Lower leg skin (tissue), 4 donors: ENCODE results near the gene AGPAT4. TPM values are rescaled to one million over a fixed set of nuclear protein-coding genes. Genes with fewer than 3 reads are reported as not detected.

Source experiments
- DNase-seq, 2 donors: peaks; one replicate each; pipeline ENCODE4 v3.0.0-alpha.2; 2019; ENCODE audit warnings: low spot score in 2 of 2
- H3K4me3 ChIP-seq: fragments of 200-600 bp; sonication (generic); 2 replicates; pipeline ENCODE4 v1.5.1; 2017; ENCODE audit warnings: mild to moderate bottlenecking, low read depth; ENCODE audit not compliant: poor library complexity, severe bottlenecking
- POLR2A ChIP-seq, 2 donors: fragments of 450-650 bp; IDR thresholded peaks; one replicate each; pipeline ENCODE4 v1.6.1; 2016 to 2017; ENCODE audit warnings: antibody characterized with exemption in 2 of 2, mild to moderate bottlenecking in 1 of 2, moderate library complexity in 1 of 2
- WGBS, 2 donors: methylation state at CpG; one replicate each; pipeline ENCODE4 v1.1.5; 2018; 5-methylcytosine and 5-hydroxymethylcytosine counted together
- intact Hi-C: fragments of 100-400 bp; cut with DNase I; formaldehyde crosslinking; loops from one replicate; pipeline ENCODE4 v1.15.0; 2023; ENCODE audit warnings: low total_unique reads
- total RNA-seq, 4 donors: library from RNA; depleted of rRNA; stranded (reverse); fragments of >200 nt; gene quantifications; one replicate each; pipeline ENCODE4 v1.1.0, GENCODE V29; 2016
- TF ChIP-seq, protein P1 (sequence below), 3 donors: fragments of 450-650 bp; IDR thresholded peaks; one replicate each; pipeline ENCODE4 v1.5.1; 2016; ENCODE audit warnings: antibody characterized with exemption in 3 of 3, mild to moderate bottlenecking in 3 of 3, moderate library complexity in 2 of 3

Gene AGPAT4
- total RNA-seq, 4 donors from 2014 or later = 0.44 to 2.0 (median 1.2) TPM

GRCh38 chr6:161302949-161303348, 29.1 kb upstream of the AGPAT4 start:
- whole genome bisulfite sequencing, 2 donors = 88 to 89% methylated on average over 6 of the region's 6 CpGs
- H3K4me3 ChIP-seq = no peak overlapping the region
- intact Hi-C loops = no loop called here
- TF ChIP-seq, protein P1, sequence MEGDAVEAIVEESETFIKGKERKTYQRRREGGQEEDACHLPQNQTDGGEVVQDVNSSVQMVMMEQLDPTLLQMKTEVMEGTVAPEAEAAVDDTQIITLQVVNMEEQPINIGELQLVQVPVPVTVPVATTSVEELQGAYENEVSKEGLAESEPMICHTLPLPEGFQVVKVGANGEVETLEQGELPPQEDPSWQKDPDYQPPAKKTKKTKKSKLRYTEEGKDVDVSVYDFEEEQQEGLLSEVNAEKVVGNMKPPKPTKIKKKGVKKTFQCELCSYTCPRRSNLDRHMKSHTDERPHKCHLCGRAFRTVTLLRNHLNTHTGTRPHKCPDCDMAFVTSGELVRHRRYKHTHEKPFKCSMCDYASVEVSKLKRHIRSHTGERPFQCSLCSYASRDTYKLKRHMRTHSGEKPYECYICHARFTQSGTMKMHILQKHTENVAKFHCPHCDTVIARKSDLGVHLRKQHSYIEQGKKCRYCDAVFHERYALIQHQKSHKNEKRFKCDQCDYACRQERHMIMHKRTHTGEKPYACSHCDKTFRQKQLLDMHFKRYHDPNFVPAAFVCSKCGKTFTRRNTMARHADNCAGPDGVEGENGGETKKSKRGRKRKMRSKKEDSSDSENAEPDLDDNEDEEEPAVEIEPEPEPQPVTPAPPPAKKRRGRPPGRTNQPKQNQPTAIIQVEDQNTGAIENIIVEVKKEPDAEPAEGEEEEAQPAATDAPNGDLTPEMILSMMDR (IDR thresholded peaks at IDR 0.05) = no peak
- DNase-seq = no peak

GRCh38 chr6:161301338-161301737, 27.5 kb upstream of the AGPAT4 start:
- no peak overlapping the region for H3K4me3 ChIP-seq
- DNase-seq = peak in 1 of 2 donors; percentile 23
- 5 to 19% methylated on average over 2 of the region's 2 CpGs for WGBS, 2 donors
- TF ChIP-seq POLR2A (IDR thresholded peaks at IDR 0.05) = no peak
- TF ChIP-seq, protein P1 (IDR thresholded peaks at IDR 0.05) = no peak
- intact Hi-C loops = no loop called here

DNA sequence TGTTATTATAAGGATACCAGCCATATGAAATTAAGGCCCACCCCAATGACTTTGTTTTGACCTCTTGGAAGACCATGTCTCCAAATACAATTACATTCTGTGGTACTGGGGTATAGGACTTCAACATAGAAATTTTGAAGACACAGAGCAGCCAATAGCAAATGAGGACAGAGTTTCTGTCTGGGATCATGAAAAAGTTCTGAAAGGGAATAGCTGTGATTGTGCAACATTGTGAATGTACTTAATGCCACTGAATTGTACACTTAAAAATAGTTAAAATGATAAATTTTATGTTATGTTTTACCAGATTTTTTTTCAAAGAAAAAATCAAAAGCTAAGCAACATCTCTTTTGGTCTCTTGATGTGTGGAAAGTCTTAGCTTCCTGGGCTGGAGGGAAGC, 27.0 kb upstream of the AGPAT4 start:
- intact Hi-C loops = no loop called here
- TF ChIP-seq POLR2A (IDR thresholded peaks at IDR 0.05) = no peak
- TF ChIP-seq, protein P1 (IDR thresholded peaks at IDR 0.05) = no peak

DNA sequence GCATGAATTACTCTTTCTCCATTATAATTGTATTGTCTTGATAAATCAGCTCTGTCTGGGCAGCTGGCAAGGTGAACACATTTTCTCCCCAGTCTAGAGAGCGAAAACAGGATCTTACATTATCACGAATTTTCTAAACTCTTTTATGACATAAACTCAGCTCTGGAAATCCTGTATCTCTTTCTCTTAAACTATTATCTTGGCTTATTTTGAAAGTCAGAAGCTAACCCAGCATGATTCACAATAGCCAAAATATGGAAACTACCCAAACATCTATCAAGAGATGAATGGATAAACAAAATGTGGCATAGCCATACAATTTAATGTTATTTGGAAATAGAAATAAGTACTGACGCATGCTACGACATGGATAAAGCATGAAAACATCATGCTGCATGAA, 25.9 kb upstream of the AGPAT4 start:
- no peak for TF ChIP-seq POLR2A (IDR thresholded peaks at IDR 0.05)
- TF ChIP-seq, protein P1 (IDR thresholded peaks at IDR 0.05) = no peak
- intact Hi-C loops = no loop called here
- 94 to 95% methylated on average over 4 of the region's 4 CpGs for WGBS, 2 donors
- no peak overlapping the region for H3K4me3 ChIP-seq
- DNase-seq = no peak

More for the DNA sequence above, 27.0 kb upstream of the AGPAT4 start:
- no peak for DNase-seq
- no peak overlapping the region for H3K4me3 ChIP-seq

GRCh38 chr6:161295784-161296183, 21.9 kb upstream of the AGPAT4 start:
- WGBS, 2 donors = 85 to 91% methylated on average over 1 of the region's 1 CpG
- H3K4me3 ChIP-seq = no peak overlapping the region
- intact Hi-C loops = no loop called here
- DNase-seq = no peak
- no peak for TF ChIP-seq POLR2A (IDR thresholded peaks at IDR 0.05)
- TF ChIP-seq, protein P1 (IDR thresholded peaks at IDR 0.05) = no peak

- WGBS, 2 donors = 86 to 95% methylated on average over 10 of the region's 10 CpGs
- DNase-seq = no peak
- intact Hi-C loops = no loop called here
- no peak for TF ChIP-seq POLR2A (IDR thresholded peaks at IDR 0.05)
- TF ChIP-seq, protein P1 (IDR thresholded peaks at IDR 0.05) = no peak
- H3K4me3 ChIP-seq = no peak overlapping the region
Observed at GRCh38 chr6:161292650-161293281, 18.9 kb upstream of the AGPAT4 start.
